Fibroblast of mammary gland (primary cell): Measurements from ENCODE around the gene WSCD2.

ENCODE experiments used
- DNase-seq: peaks from one replicate; pipeline ENCODE4 v3.0.0-alpha.2; 2010; ENCODE audit warnings: low read depth
- H3K4me3 ChIP-seq: 2 replicates; pipeline ENCODE4 v1.5.1; 2011; ENCODE audit warnings: low read depth, mild to moderate bottlenecking, low read length, moderate library complexity; ENCODE audit not compliant: control insufficient read depth
- TF ChIP-seq, protein P1 (sequence below): conservative IDR thresholded peaks from 2 replicates; pipeline ENCODE4 v1.5.1; 2011; ENCODE audit warnings: low read depth, low read length, inconsistent platforms; ENCODE audit not compliant: control insufficient read depth, insufficient read depth

The WSCD2 gene

DNA sequence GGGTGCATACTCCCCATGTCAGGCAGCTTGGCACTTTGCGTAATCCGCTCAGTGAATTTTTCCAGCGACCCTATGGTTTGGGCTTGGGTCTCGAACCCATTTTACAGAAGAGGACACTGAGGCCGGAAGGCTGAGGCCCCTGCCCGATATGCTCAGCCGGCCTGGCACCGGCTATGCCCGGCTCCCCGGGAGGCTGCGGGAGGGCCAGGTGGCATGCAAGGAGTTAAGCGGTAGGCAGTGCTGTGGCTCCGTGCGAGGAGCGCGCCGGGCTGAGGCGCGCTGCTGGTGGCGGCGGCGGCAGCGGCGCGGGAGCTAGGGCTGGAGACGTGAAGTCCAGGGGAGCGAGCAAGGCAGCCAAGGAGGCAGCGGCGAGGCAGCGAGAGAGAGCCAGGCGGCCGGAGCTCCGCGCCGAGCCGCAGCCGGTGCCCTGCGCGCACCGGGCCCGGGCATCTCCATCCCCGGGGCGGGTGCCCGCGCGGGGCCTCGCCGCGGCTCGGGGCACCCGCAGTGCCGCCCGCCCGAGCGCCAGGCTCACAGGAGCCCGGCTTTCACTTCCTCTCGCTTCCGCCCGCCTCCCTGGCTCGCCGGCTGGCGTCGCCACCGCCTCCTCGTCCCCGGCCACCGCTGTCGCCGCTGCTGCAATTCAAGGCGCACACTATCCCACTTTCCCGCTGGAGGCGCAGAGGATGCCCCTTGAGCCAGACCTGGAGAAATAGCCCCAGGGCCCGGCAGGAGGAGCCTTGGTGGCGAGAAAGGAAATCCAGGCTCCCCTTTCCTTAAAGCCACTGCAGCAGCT, at the start of gene WSCD2:
TSS of gene WSCD2 (plus strand) at position 272 of the 796 bp plus-strand sequence. CDS start 66,545 bp downstream, outside the sequence.
- H3K4me3 ChIP-seq, result no peak within 1 kb of the TSS
- no peak for DNase-seq
- TF ChIP-seq, protein P1, sequence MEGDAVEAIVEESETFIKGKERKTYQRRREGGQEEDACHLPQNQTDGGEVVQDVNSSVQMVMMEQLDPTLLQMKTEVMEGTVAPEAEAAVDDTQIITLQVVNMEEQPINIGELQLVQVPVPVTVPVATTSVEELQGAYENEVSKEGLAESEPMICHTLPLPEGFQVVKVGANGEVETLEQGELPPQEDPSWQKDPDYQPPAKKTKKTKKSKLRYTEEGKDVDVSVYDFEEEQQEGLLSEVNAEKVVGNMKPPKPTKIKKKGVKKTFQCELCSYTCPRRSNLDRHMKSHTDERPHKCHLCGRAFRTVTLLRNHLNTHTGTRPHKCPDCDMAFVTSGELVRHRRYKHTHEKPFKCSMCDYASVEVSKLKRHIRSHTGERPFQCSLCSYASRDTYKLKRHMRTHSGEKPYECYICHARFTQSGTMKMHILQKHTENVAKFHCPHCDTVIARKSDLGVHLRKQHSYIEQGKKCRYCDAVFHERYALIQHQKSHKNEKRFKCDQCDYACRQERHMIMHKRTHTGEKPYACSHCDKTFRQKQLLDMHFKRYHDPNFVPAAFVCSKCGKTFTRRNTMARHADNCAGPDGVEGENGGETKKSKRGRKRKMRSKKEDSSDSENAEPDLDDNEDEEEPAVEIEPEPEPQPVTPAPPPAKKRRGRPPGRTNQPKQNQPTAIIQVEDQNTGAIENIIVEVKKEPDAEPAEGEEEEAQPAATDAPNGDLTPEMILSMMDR, result no peak

DNA sequence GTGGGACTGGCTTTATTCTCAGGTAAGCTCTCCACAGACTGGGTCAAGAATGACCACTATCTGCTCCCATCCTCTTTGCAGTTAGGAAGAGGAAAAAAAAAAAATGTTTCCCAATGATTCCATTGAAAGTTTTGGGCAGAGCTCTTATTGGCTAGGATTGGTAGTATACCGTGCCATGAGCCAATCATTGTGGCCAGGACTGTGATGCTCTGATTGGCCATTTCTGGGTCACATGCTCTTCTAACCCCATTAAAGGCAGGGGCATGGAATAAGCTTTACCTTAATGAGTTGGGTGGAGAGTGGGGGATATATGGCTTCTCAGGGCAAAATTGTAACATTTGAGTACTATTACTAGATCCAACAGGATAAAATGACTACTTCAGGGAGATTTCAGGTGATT, 49.4 kb upstream of the WSCD2 start:
- TF ChIP-seq, protein P1, result no peak
- no peak for DNase-seq
- no peak overlapping the region for H3K4me3 ChIP-seq

DNA sequence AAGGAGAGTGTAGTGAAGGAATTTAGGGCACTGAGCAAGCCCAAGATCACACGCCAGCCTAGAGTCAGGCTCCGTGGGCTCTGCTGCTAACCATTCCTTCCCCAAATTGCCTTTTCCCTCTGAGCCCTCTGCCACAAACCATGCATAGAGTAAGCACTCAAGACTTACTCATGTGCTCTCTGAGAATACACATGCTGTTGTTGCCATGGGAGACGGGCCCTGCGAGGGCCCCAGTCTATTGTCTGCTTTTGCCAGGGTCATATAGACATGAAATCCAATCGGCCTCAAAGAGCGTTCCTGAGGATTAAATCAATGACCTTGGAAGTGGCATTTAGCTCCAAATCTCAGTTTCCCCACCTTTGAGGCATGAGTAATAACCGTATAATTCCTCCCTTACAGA, 48.7 kb upstream of the WSCD2 start:
- no peak for DNase-seq
- TF ChIP-seq, protein P1, result no peak
- no peak overlapping the region for H3K4me3 ChIP-seq

DNA sequence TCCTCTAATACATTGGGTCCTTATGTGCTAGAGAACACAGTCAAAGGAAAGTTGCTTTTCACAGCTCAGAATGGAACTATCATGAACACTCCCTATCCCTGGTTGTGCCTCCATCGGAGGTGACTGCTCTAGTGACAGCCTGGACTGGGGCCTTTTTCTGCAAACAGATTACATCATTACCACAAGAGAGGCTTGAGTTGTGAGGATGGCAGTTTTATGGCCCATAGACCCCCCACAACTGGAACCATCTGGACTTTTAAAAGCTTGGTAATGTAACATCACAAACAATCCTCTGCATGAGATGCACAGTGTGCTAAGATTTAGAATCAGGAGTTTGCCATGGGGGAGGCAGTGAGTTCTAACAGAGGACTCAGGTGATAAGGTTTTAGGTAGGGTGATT, 46.6 kb upstream of the WSCD2 start:
- H3K4me3 ChIP-seq, result no peak overlapping the region
- DNase-seq, result no peak
- TF ChIP-seq, protein P1, result no peak

DNA sequence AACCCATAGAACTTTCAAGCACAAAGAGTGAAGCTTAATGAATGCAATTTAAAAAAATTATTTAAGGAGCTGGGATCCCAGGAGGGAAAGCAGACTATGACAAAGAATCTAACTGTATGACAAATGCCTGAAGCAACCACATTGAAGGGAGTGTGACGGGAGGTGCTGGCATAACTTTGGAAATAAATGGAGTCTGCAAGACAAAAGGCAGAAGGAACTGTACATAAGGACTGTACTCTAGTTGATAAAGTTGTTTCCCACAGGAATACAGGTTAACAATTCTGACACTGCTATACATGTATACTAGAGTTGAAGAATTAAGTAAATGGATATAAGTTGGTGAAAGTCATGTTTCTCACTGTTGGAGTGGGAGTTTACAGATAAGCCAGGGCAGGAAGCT, 41.2 kb upstream of the WSCD2 start:
- no peak for DNase-seq
- TF ChIP-seq, protein P1, result no peak
- H3K4me3 ChIP-seq, result no peak overlapping the region

DNA sequence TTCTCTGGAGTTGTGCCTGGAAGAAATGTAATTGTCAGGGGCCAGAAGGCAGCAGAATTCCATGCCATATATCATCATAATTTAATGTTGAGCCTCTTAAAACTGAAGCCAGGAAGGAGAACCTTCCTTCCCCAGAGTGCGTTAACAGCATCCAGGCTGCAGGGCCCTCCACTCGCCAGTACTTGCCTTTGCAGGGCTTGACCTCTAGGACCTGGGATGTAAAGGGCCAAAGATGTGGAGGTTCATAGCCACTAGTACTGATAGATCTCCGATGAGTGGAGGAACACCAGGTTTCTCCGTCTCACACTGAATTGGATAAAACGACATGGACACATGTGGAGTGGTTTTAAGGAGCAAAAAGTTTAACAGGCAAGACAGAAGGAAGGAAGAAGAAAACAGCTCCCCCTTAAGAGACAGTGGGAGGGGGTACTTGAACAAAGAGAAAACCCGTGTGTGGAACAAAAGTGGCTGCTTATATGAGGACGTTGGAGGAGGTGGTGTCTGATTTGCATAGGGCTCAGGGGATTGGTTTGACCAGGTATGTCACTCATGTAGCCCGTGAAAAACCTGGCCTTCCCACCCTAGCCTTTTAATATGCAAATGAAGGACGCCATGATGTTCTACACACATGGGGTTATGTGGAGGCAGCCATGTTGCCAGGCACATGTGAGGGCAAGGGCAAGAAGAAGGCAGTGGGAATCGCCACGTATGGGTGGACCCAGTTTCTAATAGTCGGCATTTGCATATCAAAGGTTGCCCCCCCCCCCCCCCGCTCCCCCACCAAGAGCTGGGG, 38.8 kb upstream of the WSCD2 start:
- TF ChIP-seq, protein P1, result no peak
- no peak for DNase-seq
- no peak overlapping the region for H3K4me3 ChIP-seq
